ENCODE measurements around the gene MCMBP. TPM values are rescaled to one million over a fixed set of nuclear protein-coding genes. Genes with fewer than 3 reads are reported as not detected.
A peak's percentile ranks its signal among the peaks of the same experiment; 100 is the strongest.

Gene MCMBP
- total and polyA plus RNA-seq, 2 donors (not counting 1 experiment from before 2014, with no cell fraction given) = 40.6 to 63.4 TPM

GRCh38 chr10:119812684-119813083 lies 60.0 kb downstream of the MCMBP start:
- H3K79me2 ChIP-seq (ENCODE audit: control insufficient read depth, insufficient read depth, low read length) = no peaks in the 10 kb centered on the region
- H3K27ac ChIP-seq (ENCODE audit: insufficient read depth, low read length) = no peak overlapping the region
- H3K4me2 ChIP-seq (ENCODE audit: extremely low read depth, insufficient read depth, low read length) = no peak overlapping the region
- no peaks in the 10 kb centered on the region for H3K9me3 ChIP-seq (ENCODE audit: control insufficient read depth, insufficient read depth, low read depth, low read length)
- no peaks in the 10 kb centered on the region for H3K4me1 ChIP-seq (ENCODE audit: control insufficient read depth, extremely low read depth, insufficient read depth, low read length)
- DNase-seq (ENCODE audit: low read depth in 2 of 2) = no peak
- H3K9ac ChIP-seq (ENCODE audit: insufficient read depth, low read length) = no peak overlapping the region
- H3K36me3 ChIP-seq (ENCODE audit: control insufficient read depth, insufficient read depth, low read length) = peaks cover 2% of the 10 kb centered on the region
- no peak overlapping the region for H3K4me3 ChIP-seq (replicated peaks in 1 of 4; ENCODE audit: control extremely low read depth in 1 of 4, insufficient read depth in 1 of 4, low read depth in 3 of 4, low read length in 4 of 4)
- H4K20me1 ChIP-seq (ENCODE audit: control insufficient read depth, extremely low read depth, insufficient read depth, low read length) = no peaks in the 10 kb centered on the region
- no peaks in the 10 kb centered on the region for H3K27me3 ChIP-seq (ENCODE audit: control insufficient read depth, insufficient read depth, low read length)
- TF ChIP-seq EZH2 (IDR thresholded peaks at IDR 0.05; ENCODE audit: low read length, missing control alignments) = no peak
- no peak overlapping the region for H2AFZ ChIP-seq (ENCODE audit: low read length)

GRCh38 chr10:119811122-119811521 lies 61.5 kb downstream of the MCMBP start:
- Histone ChIP-seq H3K4me2 (ENCODE audit: extremely low read depth, insufficient read depth, low read length) (no peak overlapping the region), H3K27me3 (ENCODE audit: control insufficient read depth, insufficient read depth, low read length) (no peaks in the 10 kb centered on the region), H3K27ac (ENCODE audit: insufficient read depth, low read length) (no peak overlapping the region), H3K79me2 (ENCODE audit: control insufficient read depth, insufficient read depth, low read length) (no peaks in the 10 kb centered on the region), H3K9ac (ENCODE audit: insufficient read depth, low read length) (no peak overlapping the region), H3K9me3 (ENCODE audit: control insufficient read depth, insufficient read depth, low read depth, low read length) (no peaks in the 10 kb centered on the region), H3K4me3 (replicated peaks in 1 of 4; ENCODE audit: control extremely low read depth in 1 of 4, insufficient read depth in 1 of 4, low read depth in 3 of 4, low read length in 4 of 4) (no peak overlapping the region), H2AFZ (ENCODE audit: low read length) (no peak overlapping the region), H3K36me3 (ENCODE audit: control insufficient read depth, insufficient read depth, low read length) (peaks cover 2% of the 10 kb centered on the region), H3K4me1 (ENCODE audit: control insufficient read depth, extremely low read depth, insufficient read depth, low read length) (no peaks in the 10 kb centered on the region), H4K20me1 (ENCODE audit: control insufficient read depth, extremely low read depth, insufficient read depth, low read length) (no peaks in the 10 kb centered on the region)
- no peak for TF ChIP-seq CTCF (conservative IDR thresholded peaks at IDR 0.05 in 1 of 2, IDR thresholded peaks at IDR 0.05 in 1 of 2; ENCODE audit: low read depth in 1 of 2, low read length in 2 of 2)
- TF ChIP-seq EZH2 (IDR thresholded peaks at IDR 0.05; ENCODE audit: low read length, missing control alignments) = no peak
- no peak for DNase-seq (ENCODE audit: low read depth in 2 of 2)

GRCh38 chr10:119807960-119808697 lies 64.5 kb downstream of the MCMBP start:
- DNase-seq (ENCODE audit: low read depth in 2 of 2) = peak; percentile 19 to 92
- Histone ChIP-seq H3K4me3 (replicated peaks in 1 of 4; ENCODE audit: control extremely low read depth in 1 of 4, insufficient read depth in 1 of 4, low read depth in 3 of 4, low read length in 4 of 4) (no peak overlapping the region), H2AFZ (ENCODE audit: low read length) (no peak overlapping the region), H3K9me3 (ENCODE audit: control insufficient read depth, insufficient read depth, low read depth, low read length) (no peaks in the 10 kb centered on the region), H3K4me2 (ENCODE audit: extremely low read depth, insufficient read depth, low read length) (no peak overlapping the region), H3K9ac (ENCODE audit: insufficient read depth, low read length) (no peak overlapping the region), H3K36me3 (ENCODE audit: control insufficient read depth, insufficient read depth, low read length) (no peaks in the 10 kb centered on the region), H3K79me2 (ENCODE audit: control insufficient read depth, insufficient read depth, low read length) (no peaks in the 10 kb centered on the region), H3K4me1 (ENCODE audit: control insufficient read depth, extremely low read depth, insufficient read depth, low read length) (peaks cover 2% of the 10 kb centered on the region), H4K20me1 (ENCODE audit: control insufficient read depth, extremely low read depth, insufficient read depth, low read length) (no peaks in the 10 kb centered on the region), H3K27me3 (ENCODE audit: control insufficient read depth, insufficient read depth, low read length) (no peaks in the 10 kb centered on the region), H3K27ac (ENCODE audit: insufficient read depth, low read length) (no peak overlapping the region)
- TF ChIP-seq CTCF (conservative IDR thresholded peaks at IDR 0.05 in 1 of 2, IDR thresholded peaks at IDR 0.05 in 1 of 2; ENCODE audit: low read depth in 1 of 2, low read length in 2 of 2) (no peak), EZH2 (IDR thresholded peaks at IDR 0.05; ENCODE audit: low read length, missing control alignments) (no peak)

Measured in fibroblast of lung (primary cell).